Effector memory CD4-positive, alpha-beta T cell (primary cell): ENCODE results near the gene GALNT15.

Experiments
- DNase-seq, 3 donors: peaks; one replicate each; pipeline ENCODE4 v3.0.0-alpha.2; 2020
- H3K27ac ChIP-seq: 2 replicates; pipeline ENCODE4 v1.7.0; 2013; ENCODE audit warnings: mild to moderate bottlenecking, low read length, moderate library complexity; ENCODE audit not compliant: insufficient read depth, poor library complexity, severe bottlenecking
- H3K27me3 ChIP-seq: replicated peaks from 2 replicates; pipeline ENCODE4 v1.7.0; 2013; ENCODE audit warnings: mild to moderate bottlenecking, low read length; ENCODE audit not compliant: insufficient read depth, control insufficient read depth, poor library complexity, severe bottlenecking
- H3K36me3 ChIP-seq: 2 replicates; pipeline ENCODE4 v1.7.0; 2013; ENCODE audit warnings: mild to moderate bottlenecking, low read length, moderate library complexity; ENCODE audit not compliant: control insufficient read depth, insufficient read depth
- H3K4me1 ChIP-seq: 2 replicates; pipeline ENCODE4 v1.7.0; 2013; ENCODE audit warnings: low read length, mild to moderate bottlenecking; ENCODE audit not compliant: control insufficient read depth, insufficient read depth, poor library complexity, severe bottlenecking
- H3K4me3 ChIP-seq: 2 replicates; pipeline ENCODE4 v1.7.0; 2013; ENCODE audit warnings: low read length, low read depth, mild to moderate bottlenecking; ENCODE audit not compliant: insufficient read depth, poor library complexity, severe bottlenecking
- H3K9me3 ChIP-seq: 2 replicates; pipeline ENCODE4 v1.7.0; 2013; ENCODE audit warnings: mild to moderate bottlenecking, low read length, moderate library complexity; ENCODE audit not compliant: control insufficient read depth

GALNT15 gene

GRCh38 chr3:16248556-16248955 is 74.1 kb downstream of the GALNT15 start:
- no peaks in the 10 kb centered on the region for H3K36me3 ChIP-seq
- no peaks in the 10 kb centered on the region for H3K4me1 ChIP-seq
- H3K4me3 ChIP-seq: no peak overlapping the region
- no peak overlapping the region for H3K27ac ChIP-seq
- no peaks in the 10 kb centered on the region for H3K9me3 ChIP-seq
- H3K27me3 ChIP-seq: no peaks in the 10 kb centered on the region
- DNase-seq: no peak

GRCh38 chr3:16249336-16249735 is 74.9 kb downstream of the GALNT15 start:
- Histone ChIP-seq H3K27me3 (no peaks in the 10 kb centered on the region), H3K9me3 (no peaks in the 10 kb centered on the region), H3K4me1 (no peaks in the 10 kb centered on the region), H3K36me3 (no peaks in the 10 kb centered on the region), H3K27ac (no peak overlapping the region), H3K4me3 (no peak overlapping the region)
- DNase-seq: no peak

- H3K27ac ChIP-seq: no peak overlapping the region
- no peaks in the 10 kb centered on the region for H3K36me3 ChIP-seq
- no peaks in the 10 kb centered on the region for H3K9me3 ChIP-seq
- no peaks in the 10 kb centered on the region for H3K27me3 ChIP-seq
- DNase-seq: no peak
- no peak overlapping the region for H3K4me3 ChIP-seq
- H3K4me1 ChIP-seq: no peaks in the 10 kb centered on the region
Observed at GRCh38 chr3:16249886-16250285, 75.4 kb downstream of the GALNT15 start.

- Histone ChIP-seq H3K27ac (no peak overlapping the region), H3K27me3 (no peaks in the 10 kb centered on the region), H3K36me3 (no peaks in the 10 kb centered on the region), H3K9me3 (no peaks in the 10 kb centered on the region), H3K4me1 (no peaks in the 10 kb centered on the region), H3K4me3 (no peak overlapping the region)
- no peak for DNase-seq
Observed at GRCh38 chr3:16251316-16252085, 77.0 kb downstream of the GALNT15 start.

- Histone ChIP-seq H3K36me3 (no peaks in the 10 kb centered on the region), H3K27ac (no peak overlapping the region)
- DNase-seq: no peak
Observed at GRCh38 chr3:16252243-16252978, 77.9 kb downstream of the GALNT15 start.

GRCh38 chr3:16252988-16253387 is 78.5 kb downstream of the GALNT15 start:
- no peak for DNase-seq
- no peaks in the 10 kb centered on the region for H3K36me3 ChIP-seq
- H3K4me1 ChIP-seq: no peaks in the 10 kb centered on the region
- no peaks in the 10 kb centered on the region for H3K27me3 ChIP-seq
- no peak overlapping the region for H3K27ac ChIP-seq
- no peaks in the 10 kb centered on the region for H3K9me3 ChIP-seq
- H3K4me3 ChIP-seq: no peak overlapping the region

More at GRCh38 chr3:16252243-16252978, 77.9 kb downstream of the GALNT15 start:
- Histone ChIP-seq H3K4me1 (no peaks in the 10 kb centered on the region), H3K27me3 (no peaks in the 10 kb centered on the region), H3K4me3 (no peak overlapping the region), H3K9me3 (no peaks in the 10 kb centered on the region)

DNA sequence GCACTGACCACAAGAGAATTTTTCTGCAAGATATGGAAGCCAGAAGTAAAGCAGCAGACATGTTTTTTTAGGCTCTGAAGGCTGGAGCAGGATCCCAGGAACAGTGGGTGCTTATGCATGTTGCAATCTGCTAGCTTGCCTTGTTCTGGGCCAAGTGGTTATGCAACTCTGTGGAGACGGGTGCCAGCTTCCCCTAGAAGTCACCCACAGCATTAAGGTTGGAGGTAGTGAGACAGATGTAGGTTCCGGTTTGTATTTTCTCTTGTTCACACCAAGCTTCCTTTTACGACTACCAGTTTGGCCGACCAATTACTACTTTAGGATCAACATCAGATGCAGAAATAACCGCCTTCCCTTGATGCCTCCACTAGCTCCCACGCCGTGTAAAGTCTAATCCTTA is 79.1 kb downstream of the GALNT15 start:
- DNase-seq: no peak
- Histone ChIP-seq H3K4me3 (no peak overlapping the region), H3K4me1 (no peaks in the 10 kb centered on the region), H3K9me3 (no peaks in the 10 kb centered on the region), H3K36me3 (no peaks in the 10 kb centered on the region), H3K27ac (no peak overlapping the region), H3K27me3 (no peaks in the 10 kb centered on the region)

GRCh38 chr3:16254916-16255315 is 80.4 kb downstream of the GALNT15 start:
- no peaks in the 10 kb centered on the region for H3K4me1 ChIP-seq
- H3K27ac ChIP-seq: no peak overlapping the region
- no peaks in the 10 kb centered on the region for H3K27me3 ChIP-seq
- H3K36me3 ChIP-seq: peaks cover 4% of the 10 kb centered on the region
- no peak overlapping the region for H3K4me3 ChIP-seq
- no peak for DNase-seq
- H3K9me3 ChIP-seq: no peaks in the 10 kb centered on the region

GRCh38 chr3:16255326-16255725 is 80.8 kb downstream of the GALNT15 start:
- H3K4me1 ChIP-seq: no peaks in the 10 kb centered on the region

GRCh38 chr3:16255726-16256125 is 81.2 kb downstream of the GALNT15 start:
- no peak for DNase-seq
- H3K4me1 ChIP-seq: no peaks in the 10 kb centered on the region
- H3K9me3 ChIP-seq: no peaks in the 10 kb centered on the region
- H3K27me3 ChIP-seq: no peaks in the 10 kb centered on the region
- no peak overlapping the region for H3K27ac ChIP-seq
- no peak overlapping the region for H3K4me3 ChIP-seq
- peaks cover 12% of the 10 kb centered on the region for H3K36me3 ChIP-seq

More at GRCh38 chr3:16255326-16255725, 80.8 kb downstream of the GALNT15 start:
- Histone ChIP-seq H3K27ac (no peak overlapping the region), H3K27me3 (no peaks in the 10 kb centered on the region), H3K36me3 (peaks cover 8% of the 10 kb centered on the region), H3K4me3 (no peak overlapping the region), H3K9me3 (no peaks in the 10 kb centered on the region)
- no peak for DNase-seq
